ENCODE results near the gene SRPRB.
A peak's percentile ranks its signal among the peaks of the same experiment; 100 is the strongest.

The SRPRB gene

GRCh38 chr3:133805702-133806475, at the start of gene SRPRB:
TSS of gene SRPRB (plus strand) at chr3:133805815. CDS start at chr3:133805849, 34 bp downstream.
- peak; percentile 92 for DNase-seq (ENCODE audit: low read depth)

- DNase-seq (ENCODE audit: low read depth) = no peak
Observed at GRCh38 chr3:133756716-133757694, 48.6 kb upstream of the SRPRB start.

DNA sequence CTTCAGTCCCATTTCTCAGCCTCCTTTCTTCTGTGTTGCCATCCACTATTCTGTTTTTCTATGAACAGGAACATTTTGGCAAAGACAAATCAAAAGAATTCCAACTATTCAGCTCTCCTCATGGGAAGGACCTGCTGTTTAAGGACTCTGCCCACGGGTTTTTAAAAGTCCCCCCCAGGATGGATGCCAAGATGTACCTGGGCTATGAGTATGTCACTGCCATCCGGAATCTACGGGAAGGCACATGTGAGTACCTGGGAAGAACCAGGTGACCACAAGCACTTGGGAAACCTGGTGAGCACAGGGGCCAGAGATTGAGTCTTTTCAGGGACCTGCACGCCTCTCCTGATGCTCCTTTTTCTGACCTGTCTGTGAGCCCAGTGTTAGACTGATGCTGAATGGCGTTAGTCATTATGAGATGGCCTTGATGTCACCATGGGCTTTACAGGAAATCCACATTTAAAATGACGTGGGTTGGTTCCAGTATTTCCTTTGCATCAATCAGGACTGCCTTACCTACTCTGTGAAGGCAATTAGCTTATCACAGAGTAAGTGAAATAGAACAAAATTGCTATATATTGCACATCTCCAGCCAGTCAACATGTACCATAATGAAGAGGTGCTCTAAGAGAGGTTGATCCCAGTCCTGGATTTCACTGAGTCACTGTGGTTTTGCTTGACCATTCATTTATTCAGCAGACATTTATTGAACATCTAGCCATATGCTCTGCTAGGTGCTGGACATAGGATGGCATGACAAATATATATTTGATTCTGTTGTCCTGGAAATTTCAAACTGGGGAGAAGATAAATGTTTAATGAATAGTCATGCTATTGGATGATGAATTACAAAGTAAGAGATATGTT, 47.7 kb upstream of the SRPRB start:
- DNase-seq (ENCODE audit: low read depth) = no peak

DNA sequence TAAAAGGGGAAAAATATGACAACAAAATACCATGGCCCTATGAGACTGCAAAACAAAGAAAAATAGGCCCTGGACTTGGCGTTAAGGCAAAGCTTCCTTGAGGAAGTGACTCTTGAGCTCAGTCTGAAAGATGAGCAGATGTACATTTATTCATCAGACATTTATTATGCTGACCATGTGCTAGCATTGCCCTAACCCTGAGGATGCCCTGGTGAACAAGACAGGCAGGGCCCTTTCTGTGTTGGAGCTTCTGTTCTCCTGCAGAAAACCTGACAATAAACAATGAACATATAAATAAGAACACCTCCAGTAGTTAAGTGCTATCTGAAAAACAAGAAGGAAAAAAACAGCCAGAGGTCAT, 47.1 kb upstream of the SRPRB start:
- DNase-seq (ENCODE audit: low read depth) = no peak

DNA sequence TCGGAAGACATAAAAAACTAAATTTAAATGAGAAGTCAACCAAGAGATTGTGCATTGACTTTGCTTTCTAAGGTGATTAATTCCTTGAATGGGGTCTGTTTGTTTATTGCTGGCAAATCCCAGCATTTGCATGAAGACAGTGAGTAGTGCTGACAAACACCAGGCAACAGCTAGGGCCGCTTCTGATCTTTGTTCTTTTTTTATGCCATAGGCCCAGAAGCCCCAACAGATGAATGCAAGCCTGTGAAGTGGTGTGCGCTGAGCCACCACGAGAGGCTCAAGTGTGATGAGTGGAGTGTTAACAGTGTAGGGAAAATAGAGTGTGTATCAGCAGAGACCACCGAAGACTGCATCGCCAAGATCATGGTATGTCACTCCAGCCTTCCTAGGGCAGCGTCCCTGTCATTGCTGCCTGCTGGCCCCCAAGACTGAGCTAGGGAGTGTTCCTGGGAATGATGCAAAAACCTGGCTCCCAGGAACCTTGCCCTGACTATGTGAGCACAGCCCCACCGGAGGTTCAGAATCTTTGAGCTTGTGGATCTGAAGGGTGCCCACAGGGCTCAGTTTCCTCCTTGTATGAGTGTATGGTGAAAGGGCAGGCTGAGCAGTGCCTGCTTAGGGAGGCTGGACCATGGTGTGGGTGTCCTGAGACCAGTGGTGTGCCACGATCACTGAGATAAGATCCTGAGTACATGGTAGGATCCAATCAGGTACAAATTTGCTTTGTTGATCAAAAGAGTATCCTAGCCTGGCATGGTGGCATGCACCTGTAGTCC, 46.5 kb upstream of the SRPRB start:
- DNase-seq (ENCODE audit: low read depth) = no peak

GRCh38 chr3:133759740-133760305, 45.8 kb upstream of the SRPRB start:
- DNase-seq (ENCODE audit: low read depth) = no peak

- no peak for DNase-seq (ENCODE audit: low read depth)
Observed at GRCh38 chr3:133760916-133761315, 44.7 kb upstream of the SRPRB start.

GRCh38 chr3:133761605-133762484, 43.8 kb upstream of the SRPRB start:
- DNase-seq (ENCODE audit: low read depth) = no peak

DNA sequence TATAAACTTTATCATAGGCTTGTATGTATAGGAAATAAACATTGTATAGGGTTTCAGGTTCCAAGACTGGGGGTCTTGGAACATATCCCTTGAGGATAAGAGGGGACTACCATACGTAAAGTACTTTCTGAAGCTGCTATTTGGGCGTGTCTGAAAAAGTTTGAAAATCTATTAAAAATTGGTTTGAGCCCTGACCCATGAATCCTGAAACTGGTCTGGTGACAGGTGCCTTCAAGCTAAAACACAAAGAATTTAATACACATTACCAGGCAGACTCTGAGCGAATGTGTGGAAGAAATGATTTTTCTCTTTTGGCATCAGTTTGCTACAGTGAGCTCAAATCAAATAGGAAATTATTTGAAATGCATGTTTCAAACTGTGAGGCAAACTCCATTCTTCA, 43.1 kb upstream of the SRPRB start:
- DNase-seq (ENCODE audit: low read depth) = no peak

GRCh38 chr3:133763797-133764683, 41.6 kb upstream of the SRPRB start:
- no peak for DNase-seq (ENCODE audit: low read depth)

DNA sequence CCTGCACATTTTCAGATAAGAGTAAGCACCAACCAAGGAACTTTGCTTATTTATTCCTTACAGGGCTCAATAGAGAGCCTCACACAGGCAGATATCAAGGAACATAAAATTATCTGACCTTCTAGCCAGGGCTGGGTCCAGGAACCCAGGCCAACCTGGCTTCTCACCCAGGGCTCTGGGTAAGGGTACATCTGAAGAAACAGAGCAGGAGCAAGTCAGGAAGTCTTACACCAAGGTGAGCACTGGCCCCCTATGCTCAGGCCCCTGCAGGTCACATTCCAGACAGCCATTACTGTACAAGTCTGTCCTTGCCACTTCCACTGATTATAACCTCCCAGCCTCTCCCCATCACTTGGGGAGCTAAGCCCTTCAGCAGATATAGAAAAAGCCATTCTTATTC, 40.4 kb upstream of the SRPRB start:
- no peak for DNase-seq (ENCODE audit: low read depth)

DNA sequence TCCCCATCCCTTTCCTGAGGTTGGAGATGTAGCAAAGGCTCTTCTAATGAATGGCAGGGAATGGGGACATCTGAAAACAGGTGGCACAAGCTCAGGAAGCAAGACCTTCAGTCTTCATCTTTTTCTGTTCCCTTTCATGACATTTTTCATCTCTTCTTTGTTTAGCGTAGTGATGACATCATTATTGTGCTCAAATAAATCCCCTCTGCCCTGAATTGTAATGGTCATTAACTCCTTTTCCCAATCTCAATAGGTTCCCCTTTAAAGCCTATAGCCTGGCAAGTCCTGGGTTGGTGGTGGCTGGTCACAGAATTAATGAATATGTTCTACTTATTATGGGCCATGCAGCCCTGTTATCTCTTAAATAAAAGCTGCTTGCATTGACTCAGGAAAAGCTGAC, 38.0 kb upstream of the SRPRB start:
- no peak for DNase-seq (ENCODE audit: low read depth)

DNA sequence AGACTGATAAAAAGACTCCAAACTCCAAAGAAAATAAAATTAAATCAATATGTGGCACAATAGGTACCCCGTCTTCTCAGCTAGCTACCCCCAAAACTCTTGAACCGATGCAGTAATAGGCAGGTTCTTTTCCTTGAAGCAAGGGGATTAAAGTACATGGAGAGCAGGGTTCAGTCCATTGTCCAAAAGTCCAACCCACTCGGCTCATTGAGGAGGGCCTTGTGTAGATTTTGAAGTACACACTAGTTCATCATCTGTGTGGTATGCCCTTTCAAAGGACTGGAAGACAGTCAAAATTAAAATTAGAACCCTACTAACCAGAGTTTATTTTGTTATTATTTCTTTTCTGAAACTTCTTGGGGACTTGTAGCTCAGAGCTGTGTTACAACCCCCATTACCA, 36.1 kb upstream of the SRPRB start:
- no peak for DNase-seq (ENCODE audit: low read depth)

DNA sequence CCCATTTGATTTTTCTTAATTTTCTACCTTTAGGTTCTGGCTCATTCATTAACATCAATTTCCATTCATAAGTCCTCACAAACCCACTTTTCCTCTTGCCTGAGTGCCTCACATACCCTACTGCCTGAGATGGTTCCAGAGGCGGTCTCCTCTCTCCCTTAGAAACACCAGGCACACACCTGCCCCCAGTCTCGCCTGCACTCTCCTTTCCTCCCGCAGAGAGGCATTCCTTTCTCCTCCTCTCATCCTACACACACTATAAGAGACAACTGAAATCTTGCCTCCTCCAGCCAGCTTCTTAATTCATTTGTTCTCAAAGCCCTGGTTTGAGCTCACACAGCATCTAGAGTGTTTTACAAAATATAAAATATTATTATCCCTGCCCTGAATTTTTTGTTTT, 31.9 kb upstream of the SRPRB start:
- no peak for DNase-seq (ENCODE audit: low read depth)

- DNase-seq (ENCODE audit: low read depth) = no peak
Observed at GRCh38 chr3:133775309-133775708, 30.3 kb upstream of the SRPRB start.

GRCh38 chr3:133775835-133776234, 29.8 kb upstream of the SRPRB start:
- DNase-seq (ENCODE audit: low read depth) = no peak

- DNase-seq (ENCODE audit: low read depth) = no peak
Observed at GRCh38 chr3:133776794-133777438, 28.7 kb upstream of the SRPRB start.

GRCh38 chr3:133777807-133778568, 27.6 kb upstream of the SRPRB start:
- no peak for DNase-seq (ENCODE audit: low read depth)

All from activated T-cell treated with anti-CD3 and anti-CD28 coated beads for 48 hours (primary cell).